NCI-H748 treated with DMSO at 0.1 percent for 48 hours (cell line): ENCODE results near the gene SCNN1B.
"Not testable (repeated sequence)": the region's sequence is repeated elsewhere in the genome, so short reads cannot be mapped to it uniquely, and the experiment has no call there.

ENCODE experiments used
- DNase-seq: peaks from one replicate; lab custom pipeline; 2025; lab: John Stamatoyannopoulos, UW

The SCNN1B gene

DNA sequence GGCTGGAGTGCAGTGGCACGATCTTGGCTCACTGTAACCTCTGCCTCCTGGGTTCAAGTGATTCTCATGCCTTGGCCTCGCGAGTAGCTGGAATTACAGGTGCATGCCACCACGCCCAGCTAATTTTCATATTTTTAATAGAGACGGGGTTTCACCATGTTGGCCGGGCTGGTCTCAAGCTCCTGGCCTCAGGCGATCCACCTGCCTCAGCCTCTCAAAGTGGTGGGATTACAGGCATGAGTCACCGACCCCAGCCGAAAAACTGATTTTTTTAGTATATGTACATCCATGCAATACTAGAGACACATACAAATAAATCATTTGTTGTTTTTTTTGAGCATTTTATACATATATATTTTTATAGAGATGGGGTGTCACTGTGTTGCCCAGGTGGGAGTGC, 79.6 kb downstream of the SCNN1B start:
- not testable (repeated sequence) for DNase-seq

DNA sequence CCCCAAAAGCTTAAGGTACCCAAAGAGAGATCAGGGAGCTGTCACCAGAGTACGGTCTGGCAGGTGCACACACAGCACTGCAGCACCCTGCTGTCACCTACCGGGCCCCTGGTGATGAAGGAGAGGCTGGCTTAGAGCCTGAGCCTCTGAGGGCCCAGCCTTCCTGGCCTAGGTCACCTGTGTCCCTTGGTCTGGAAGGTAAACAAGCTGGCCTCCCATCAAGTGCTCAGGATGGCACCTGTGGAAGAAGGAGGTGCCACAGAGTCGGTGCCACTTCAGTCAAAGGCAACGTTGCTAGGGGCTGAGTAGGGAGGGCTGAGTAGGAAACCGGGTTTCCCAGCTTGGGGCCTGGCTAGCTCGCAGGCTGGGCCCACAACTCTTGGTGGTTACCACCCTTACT, 80.2 kb downstream of the SCNN1B start:
- DNase-seq: no peak

DNA sequence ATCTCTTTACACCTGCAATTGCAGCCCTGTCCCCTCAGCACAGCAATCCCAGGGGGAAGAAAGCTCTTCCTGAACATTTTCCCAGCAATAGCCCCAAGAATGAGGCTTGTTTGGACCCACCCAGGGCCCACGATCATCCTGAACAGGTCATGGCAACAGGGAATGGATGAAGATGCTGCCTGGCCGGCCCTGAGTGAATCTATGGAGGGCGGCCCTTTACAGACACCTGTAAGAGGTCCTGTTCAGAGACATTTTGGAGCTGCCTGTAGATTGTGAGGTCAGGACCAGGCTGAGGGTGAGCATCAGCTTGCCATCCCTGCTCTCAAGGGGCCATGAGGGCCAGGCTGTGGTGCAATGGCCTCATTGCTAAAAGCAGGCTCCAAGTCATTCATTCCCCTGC, 81.8 kb downstream of the SCNN1B start:
- DNase-seq: no peak

- DNase-seq: no peak
These were observed 82.8 kb downstream of the SCNN1B start for GRCh38 chr16:23384878-23385277.

- no peak for DNase-seq
These were observed 83.3 kb downstream of the SCNN1B start for GRCh38 chr16:23385441-23385840.

DNA sequence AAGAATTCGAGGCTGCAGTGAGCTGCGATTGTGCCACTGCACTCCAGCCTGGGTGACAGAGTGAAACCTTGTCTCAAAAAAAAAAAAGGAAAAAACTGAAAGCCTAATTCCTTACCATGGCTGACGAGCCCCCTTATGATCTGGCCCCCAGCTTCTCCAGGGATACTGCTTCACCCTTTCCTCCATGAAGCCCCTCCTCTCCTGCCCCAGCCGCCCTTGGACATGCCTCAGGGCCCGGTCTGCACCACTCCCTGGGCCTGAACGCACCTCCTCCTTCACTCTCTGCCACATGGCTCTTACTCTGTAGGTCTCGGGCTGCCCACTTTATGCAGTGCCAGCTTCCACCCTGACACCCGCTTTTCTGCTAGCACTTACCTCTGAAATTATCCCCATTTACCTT, 85.6 kb downstream of the SCNN1B start:
- DNase-seq: no peak

DNA sequence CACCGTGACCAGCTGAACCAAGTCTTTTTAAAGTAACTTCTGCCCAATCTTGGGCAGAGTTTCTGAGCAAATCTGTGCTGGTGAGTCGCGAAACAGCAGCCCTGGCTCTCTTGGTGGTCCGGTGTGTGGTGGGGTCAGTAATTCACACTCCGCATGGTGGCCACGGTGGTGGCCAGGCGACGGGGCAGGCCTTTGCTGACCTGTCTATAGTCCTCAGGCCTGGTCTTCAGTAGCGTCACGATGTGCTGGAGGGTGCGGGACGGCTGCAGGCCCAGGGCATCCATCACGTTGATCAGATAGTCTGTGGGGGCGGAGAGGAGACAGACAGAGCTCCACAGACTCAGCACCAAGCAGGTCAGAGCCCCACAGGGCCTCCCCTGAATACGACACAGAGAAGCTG, 86.7 kb downstream of the SCNN1B start:
- no peak for DNase-seq

DNA sequence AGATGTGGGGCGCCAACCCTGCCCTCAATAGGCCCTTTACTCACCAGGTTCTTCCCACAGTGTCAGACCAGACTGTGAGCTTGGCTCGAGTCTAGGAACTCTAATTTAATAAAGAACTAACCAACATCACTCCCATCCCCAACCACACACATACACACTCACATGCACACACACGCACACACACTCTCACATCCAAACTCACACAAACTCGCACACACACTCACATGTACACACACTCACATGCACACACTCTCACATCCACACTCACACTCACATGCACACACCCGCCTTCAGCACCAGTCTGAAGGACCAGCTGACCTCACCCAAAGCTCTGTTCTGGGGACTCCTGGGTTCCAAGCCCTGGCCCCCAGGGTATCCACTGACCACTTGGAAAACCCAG, 87.1 kb downstream of the SCNN1B start:
- no peak for DNase-seq

DNA sequence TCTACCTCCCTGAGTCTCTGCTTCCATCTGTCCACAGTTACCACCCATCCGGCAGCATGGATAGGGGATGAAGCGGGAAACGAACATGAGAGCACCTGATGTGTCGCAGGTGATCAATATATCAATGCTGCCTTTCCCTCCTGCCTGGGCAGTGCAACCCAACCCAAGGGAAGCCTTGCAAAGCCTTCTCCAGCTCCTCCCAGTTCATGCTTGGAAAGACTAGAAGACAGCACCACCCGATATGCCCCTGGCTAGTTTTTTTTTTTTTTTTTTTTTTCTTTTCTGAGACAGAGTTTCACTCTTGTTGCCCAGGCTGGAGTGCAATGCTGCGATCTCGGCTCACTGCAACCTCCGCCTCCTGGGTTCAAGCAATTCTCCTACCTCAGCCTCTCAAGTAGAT, 87.8 kb downstream of the SCNN1B start:
- not testable (repeated sequence) for DNase-seq

DNA sequence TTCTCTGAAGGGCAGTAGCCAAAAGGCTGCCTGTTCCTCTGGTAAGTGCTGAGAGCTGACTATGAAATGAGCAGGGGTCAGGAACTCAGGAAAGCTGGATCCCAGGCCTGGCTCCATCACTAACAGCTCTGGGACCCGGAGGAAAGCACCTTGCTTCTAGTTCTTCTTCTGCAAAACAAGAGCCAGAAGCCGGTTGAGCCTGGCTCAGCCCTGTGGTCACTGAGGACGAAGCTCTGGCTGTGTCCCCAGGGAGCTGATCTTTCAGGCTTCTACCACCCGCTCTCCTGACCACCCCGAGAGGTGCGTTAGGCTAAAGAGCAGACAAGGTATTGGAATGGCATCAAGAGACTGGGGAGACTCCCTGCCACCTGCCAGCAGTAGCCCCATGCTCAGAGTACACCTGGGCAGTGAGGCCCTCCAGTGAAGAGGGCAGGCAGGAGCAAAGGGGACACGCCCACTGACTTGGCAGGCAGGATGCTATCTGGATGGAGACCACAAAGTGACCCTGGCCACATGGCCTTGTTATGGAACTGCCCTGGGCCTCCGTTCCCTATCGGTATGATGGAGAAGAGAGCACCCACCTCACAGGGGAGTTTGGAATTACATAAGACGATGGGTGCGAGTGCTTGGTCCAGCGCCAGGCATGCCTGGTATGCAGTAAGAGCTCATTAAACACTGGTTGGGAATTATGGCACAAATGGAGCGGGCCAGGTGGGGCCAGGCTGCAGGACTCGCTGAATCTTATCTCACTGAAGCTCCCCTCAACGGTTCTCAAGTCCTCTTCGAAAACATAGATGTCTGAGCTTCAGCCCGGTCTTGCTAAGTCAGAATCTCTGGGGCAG, 89.5 kb downstream of the SCNN1B start:
- DNase-seq: no peak

DNA sequence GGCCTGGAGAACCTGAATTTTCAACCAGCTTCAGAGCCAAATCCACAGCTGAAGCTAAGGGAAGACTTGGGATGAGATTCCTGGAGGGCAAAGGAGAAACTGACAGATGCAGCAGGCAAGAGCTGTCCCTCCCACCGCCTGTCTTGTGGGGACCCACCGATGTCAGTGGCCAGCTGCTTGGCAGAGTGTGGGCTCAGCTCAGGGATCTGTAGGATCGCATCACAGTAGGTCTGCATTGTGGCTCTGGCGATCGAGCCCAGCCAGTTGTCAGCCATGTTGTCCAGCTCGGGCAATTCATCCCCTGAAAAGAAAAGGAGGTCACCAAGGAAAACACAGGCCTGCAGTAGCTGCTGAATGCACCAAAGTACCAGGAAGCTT, 90.1 kb downstream of the SCNN1B start:
- no peak for DNase-seq

DNA sequence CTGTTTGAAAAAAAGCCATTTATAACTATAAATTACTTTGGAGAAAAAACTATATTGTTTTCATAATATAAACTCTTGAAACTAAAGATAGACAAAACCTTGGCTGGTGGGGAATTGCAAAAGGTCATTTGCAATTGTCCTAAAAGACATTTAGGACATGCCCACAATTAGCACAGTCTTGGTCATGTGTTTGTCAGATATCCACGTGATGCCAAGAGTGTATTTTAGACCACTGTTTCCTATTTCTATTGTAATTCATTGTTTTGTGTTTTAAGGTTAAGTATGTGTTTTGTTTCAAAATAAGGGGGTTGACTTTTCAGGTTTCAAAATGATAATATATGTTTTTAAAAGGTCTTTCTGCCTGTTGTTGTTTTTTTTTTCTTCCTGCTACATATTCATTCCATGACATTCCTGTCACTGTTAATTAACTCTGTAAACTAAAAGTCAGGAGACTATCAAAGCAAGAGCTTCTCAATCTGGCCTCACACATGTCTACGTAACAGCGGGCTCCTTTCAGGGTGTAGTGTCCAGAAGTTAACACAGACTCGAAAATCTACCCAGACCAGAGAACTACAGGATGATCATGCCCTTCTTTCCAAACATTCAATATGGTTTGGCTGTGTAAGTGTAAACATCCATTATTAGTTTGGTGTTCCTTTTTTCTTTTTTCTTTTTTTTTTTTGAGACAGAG, 92.2 kb downstream of the SCNN1B start:
- DNase-seq: no peak

DNA sequence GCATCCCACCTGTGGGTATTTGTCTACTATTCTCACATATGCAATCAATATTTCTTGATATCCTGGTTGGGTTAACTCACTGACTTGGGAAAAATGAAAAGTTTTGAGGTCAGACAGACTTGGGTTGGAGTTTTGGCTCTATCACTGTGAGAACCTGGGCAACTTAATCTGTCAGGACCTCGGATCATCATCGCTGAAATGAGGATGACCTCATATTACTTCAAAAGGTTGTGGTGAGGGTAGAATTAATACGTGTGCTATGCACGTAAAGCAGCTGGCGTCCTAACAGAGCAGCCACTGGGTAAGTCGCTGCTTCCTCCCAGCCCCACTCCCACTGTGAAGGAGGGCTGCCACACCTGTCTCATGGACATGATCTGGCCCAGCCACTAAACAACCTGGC, 93.6 kb downstream of the SCNN1B start:
- no peak for DNase-seq

GRCh38 chr16:23397464-23397863, 95.4 kb downstream of the SCNN1B start:
- no peak for DNase-seq

GRCh38 chr16:23398987-23399805, 97.1 kb downstream of the SCNN1B start:
- DNase-seq: no peak

GRCh38 chr16:23400447-23400846, 98.3 kb downstream of the SCNN1B start:
- not testable (repeated sequence) for DNase-seq

GRCh38 chr16:23401139-23401538, 99.0 kb downstream of the SCNN1B start:
- DNase-seq: no peak

DNA sequence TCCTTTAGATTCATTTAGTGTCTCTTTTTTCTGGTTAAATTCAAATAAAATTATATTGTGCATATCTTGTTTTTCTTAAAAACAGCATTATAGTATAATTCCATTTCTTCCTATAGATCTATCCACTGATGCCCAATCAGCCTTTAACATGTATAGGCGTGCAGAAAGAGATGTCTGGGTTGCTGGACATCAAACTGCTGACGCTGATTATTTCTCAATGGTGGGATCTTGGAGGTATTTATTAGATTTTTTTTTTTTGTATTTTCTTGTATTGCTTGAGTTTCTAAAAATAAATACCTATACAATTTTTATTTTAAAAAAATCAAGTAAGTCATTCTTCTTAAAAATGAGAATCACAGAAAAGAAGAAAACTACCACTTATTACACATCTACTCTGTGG, 100.0 kb downstream of the SCNN1B start:
- no peak for DNase-seq

GRCh38 chr16:23403547-23403946, 101.4 kb downstream of the SCNN1B start:
- no peak for DNase-seq

GRCh38 chr16:23406024-23406423, 103.9 kb downstream of the SCNN1B start:
- DNase-seq: no peak

DNA sequence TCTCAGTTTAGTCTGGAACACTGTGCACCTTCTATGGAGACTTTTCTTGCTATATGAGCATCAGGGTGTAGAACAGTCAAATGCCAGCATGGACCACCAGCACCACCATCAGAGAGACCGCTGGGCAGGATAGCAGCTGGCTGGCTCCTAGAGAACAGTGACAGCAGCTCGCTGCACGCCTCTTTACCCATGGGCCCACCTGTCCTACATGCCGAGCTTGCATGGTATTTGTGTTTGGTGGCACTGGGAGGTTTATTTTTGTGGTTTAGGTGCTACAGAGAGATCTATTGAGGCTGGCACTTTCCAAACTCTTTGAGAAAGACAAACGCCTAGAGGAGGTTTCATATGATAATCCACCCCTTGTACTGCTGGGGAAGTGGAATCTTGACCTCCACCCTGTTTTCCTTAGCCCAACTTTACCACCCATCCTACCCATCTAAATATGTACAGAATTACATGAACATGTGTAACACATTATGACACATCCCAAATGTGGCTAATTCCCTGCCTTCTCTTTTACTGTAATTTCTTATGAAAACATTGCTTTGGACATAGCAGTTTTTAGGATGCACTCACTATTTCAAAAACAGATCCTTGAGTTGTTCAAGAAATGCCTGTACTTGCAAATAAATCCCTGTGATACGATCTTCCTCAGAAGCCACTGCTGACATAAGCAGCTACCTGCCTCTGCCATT, 104.6 kb downstream of the SCNN1B start:
- DNase-seq: no peak
